Activated B cell treated with CpG ODN at 0.5 μM for 24 hours (primary cell): ENCODE data around the gene KCNQ1. TPM values are rescaled to one million over a fixed set of nuclear protein-coding genes. Genes with fewer than 3 reads are reported as not detected.

Source experiments
- ATAC-seq: fragments of 200-7000 bp; cut with Tn5 transposase; one replicate; pipeline ENCODE4 v1.10.0; 2021; ENCODE audit warnings: low read depth, mild to moderate bottlenecking, moderate library complexity
- CTCF ChIA-PET: fragments of 350-600 bp; sonication (Branson Sonifier 250); formaldehyde crosslinking; loops from one replicate; lab custom pipeline; 2021; ENCODE audit warnings: antibody characterized with exemption; lab: Charles Lee
- POLR2A ChIA-PET: fragments of 350-600 bp; sonication (Branson Sonifier 250); formaldehyde crosslinking; loops from one replicate; lab custom pipeline; 2021; ENCODE audit warnings: antibody characterized with exemption; lab: Charles Lee
- DNase-seq: peaks from one replicate; pipeline ENCODE4 v3.0.0; 2022
- H3K27ac Mint-ChIP-seq: one replicate; pipeline ENCODE4 v1.8.0; 2020; ENCODE audit warnings: mixed read lengths
- H3K27me3 Mint-ChIP-seq: one replicate; pipeline ENCODE4 v1.8.0; 2021; ENCODE audit warnings: mixed read lengths
- H3K36me3 Mint-ChIP-seq: one replicate; pipeline ENCODE4 v1.8.0; 2021; ENCODE audit warnings: low read depth, mixed read lengths
- H3K4me1 Mint-ChIP-seq: one replicate; pipeline ENCODE4 v1.8.0; 2021; ENCODE audit warnings: mixed read lengths
- H3K4me3 Mint-ChIP-seq: one replicate; pipeline ENCODE4 v1.8.0; 2020; ENCODE audit warnings: mild to moderate bottlenecking, mixed read lengths
- H3K9me3 Mint-ChIP-seq: one replicate; pipeline ENCODE4 v1.8.0; 2020; ENCODE audit warnings: mixed read lengths
- intact Hi-C: fragments of 100-400 bp; cut with micrococcal nuclease; formaldehyde crosslinking; loops from one replicate; pipeline ENCODE4 v1.15.1; 2024
- total RNA-seq: library from RNA; stranded (reverse); gene quantifications from 2 replicates; pipeline ENCODE4 v1.2.3, GENCODE V29; 2022
- TF ChIP-seq, protein P1 (sequence below): fragments of 200-600 bp; IDR thresholded peaks from one replicate; pipeline ENCODE4 v1.8.0; 2022; ENCODE audit warnings: antibody characterized with exemption, mild to moderate bottlenecking

KCNQ1 gene
- total RNA-seq, 1 donor from 2014 or later: 6.5 TPM

DNA sequence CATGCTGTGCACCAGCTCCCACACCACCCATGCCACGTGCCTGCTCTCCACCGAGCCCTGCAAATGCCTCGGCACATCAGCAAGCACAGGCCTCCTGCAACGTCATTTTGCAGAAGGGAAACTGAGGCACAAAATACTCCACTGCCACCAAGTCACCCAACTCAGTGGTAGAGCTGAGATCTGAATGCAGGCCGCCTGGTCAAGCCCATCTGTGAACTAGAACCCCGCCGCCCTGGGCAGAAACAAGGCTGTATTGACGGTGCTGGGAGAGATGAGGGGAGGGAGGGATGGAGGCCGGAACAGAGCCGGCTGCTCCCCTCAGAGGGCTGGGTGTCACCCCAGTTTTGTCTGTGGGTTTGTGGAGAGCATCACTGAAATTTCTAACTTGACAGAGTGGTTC is 359.4 kb downstream of the KCNQ1 start:
- ChIA-PET CTCF (no interaction called here), POLR2A (no interaction called here)
- no peaks in the 10 kb centered on the region for H3K4me1 Mint-ChIP-seq
- no peak overlapping the region for H3K27ac Mint-ChIP-seq
- peaks cover 8% of the 10 kb centered on the region for H3K36me3 Mint-ChIP-seq
- ATAC-seq: no peak
- no peak for DNase-seq
- H3K9me3 Mint-ChIP-seq: no peaks in the 10 kb centered on the region
- intact Hi-C loops: no loop called here
- no peak overlapping the region for H3K4me3 Mint-ChIP-seq
- TF ChIP-seq, protein P1, sequence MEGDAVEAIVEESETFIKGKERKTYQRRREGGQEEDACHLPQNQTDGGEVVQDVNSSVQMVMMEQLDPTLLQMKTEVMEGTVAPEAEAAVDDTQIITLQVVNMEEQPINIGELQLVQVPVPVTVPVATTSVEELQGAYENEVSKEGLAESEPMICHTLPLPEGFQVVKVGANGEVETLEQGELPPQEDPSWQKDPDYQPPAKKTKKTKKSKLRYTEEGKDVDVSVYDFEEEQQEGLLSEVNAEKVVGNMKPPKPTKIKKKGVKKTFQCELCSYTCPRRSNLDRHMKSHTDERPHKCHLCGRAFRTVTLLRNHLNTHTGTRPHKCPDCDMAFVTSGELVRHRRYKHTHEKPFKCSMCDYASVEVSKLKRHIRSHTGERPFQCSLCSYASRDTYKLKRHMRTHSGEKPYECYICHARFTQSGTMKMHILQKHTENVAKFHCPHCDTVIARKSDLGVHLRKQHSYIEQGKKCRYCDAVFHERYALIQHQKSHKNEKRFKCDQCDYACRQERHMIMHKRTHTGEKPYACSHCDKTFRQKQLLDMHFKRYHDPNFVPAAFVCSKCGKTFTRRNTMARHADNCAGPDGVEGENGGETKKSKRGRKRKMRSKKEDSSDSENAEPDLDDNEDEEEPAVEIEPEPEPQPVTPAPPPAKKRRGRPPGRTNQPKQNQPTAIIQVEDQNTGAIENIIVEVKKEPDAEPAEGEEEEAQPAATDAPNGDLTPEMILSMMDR: no peak
- H3K27me3 Mint-ChIP-seq: no peaks in the 10 kb centered on the region

DNA sequence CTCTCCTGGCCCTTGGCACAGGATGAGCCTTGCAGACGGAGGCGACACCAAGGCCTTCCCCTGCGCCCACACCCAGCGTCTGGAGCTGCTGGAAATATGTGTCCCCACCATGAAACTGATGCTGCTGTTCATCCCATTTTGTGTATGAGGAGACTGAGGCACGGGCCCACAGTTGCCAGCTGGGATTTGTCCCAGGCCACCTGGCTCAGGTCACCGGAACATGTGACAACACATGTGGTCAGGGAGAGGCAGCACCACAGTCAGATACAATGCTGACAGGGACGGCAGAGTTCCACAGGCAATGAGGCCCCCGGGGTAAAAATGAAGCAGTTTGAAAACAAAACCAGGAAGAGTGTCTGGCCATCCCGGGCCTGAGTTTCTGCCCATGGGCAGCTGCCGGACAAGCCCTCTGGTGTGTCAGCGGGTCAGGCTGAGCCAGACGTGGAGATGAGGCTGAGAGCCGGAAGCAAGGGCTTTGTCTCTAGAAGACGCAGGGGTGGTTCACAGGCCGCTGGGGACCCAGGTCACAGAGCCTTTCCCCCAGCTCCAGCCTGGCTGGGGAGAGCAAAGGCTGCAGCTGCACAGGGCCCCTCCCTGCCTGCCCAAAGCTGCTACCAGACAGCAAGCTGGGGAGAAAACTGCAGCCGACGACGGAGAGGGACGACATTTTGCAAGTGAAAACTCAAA is 360.0 kb downstream of the KCNQ1 start:
- Mint-ChIP-seq H3K27ac (no peak overlapping the region), H3K27me3 (no peaks in the 10 kb centered on the region), H3K4me3 (no peak overlapping the region), H3K36me3 (peaks cover 11% of the 10 kb centered on the region), H3K9me3 (no peaks in the 10 kb centered on the region), H3K4me1 (no peaks in the 10 kb centered on the region)
- TF ChIP-seq, protein P1: no peak
- peak; percentile 11 for DNase-seq
- intact Hi-C loops: no loop called here
- ATAC-seq: no peak
- ChIA-PET POLR2A (no interaction called here), CTCF (no interaction called here)

DNA sequence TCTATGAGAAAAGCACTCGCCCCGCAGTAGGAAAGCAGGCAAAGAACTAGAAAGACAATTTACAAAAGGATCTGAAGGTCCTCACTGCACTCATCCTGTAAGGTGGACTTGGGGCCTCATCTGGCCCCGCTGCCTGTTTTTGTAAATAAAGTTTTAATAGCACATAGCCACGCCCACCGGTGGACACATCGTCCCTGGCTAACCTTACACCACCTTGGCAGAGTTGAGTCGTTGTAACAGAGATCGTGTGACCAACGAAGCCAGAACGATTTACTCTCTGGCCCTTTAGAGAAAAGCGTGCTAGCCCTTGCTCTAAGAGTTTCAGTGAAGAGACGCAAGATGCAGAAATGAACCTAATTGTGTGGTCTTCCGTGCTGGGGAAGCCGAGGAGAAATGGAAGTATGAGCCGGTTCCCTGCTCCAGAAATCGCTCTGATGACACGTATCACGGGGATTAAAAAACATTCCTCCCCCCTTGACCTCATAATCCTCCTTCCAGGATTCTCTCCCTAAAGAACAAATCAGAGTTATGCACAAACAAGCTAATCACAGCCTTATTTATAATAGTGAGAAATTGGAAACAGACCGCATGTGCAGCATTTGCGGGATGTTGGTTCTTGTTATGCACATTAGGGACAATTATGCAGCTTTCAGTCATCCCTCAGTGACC is 360.7 kb downstream of the KCNQ1 start:
- Mint-ChIP-seq H3K4me1 (no peaks in the 10 kb centered on the region), H3K9me3 (no peaks in the 10 kb centered on the region), H3K27me3 (no peaks in the 10 kb centered on the region), H3K36me3 (peaks cover 16% of the 10 kb centered on the region), H3K4me3 (no peak overlapping the region), H3K27ac (no peak overlapping the region)
- TF ChIP-seq, protein P1: no peak
- ATAC-seq (no peak), DNase-seq (no peak)
- ChIA-PET CTCF (no interaction called here), POLR2A (no interaction called here)
- intact Hi-C loops: no loop called here

DNA sequence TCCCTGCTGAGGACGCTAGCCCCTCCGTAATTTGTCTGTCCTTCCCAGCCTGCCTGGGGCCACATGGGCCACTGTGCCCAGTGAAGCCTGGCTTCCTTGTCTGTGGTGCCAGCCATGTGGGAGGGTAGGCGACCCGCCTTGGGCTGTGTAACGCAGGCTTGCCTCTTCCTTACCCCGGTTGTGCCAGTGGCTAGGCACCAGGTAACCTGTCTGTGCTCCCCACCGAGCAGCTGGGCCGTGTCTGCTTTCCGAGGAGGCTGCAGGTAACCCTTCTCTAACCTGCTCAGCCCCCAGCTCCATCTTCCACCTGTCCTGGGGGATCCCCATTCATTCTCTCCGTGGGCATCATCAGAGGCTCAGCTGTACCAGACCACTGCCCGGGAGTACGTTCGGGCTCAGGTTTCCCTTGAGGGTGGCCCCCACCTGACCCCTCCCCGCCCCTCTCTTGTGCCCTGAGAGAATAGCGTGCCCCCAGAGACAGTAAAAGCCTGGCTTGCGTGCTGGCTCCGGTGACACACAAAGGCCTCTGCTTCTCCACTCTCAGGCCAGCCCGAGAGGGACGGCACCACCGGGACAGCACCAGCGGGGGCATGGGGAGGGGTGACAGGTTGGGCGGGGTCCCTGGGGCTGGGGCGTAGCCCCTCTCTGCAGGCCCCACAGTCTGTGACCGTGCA is 361.7 kb downstream of the KCNQ1 start:
- Mint-ChIP-seq H3K4me1 (no peaks in the 10 kb centered on the region), H3K27me3 (no peaks in the 10 kb centered on the region), H3K4me3 (no peak overlapping the region), H3K9me3 (no peaks in the 10 kb centered on the region), H3K36me3 (peaks cover 16% of the 10 kb centered on the region), H3K27ac (no peak overlapping the region)
- TF ChIP-seq, protein P1: no peak
- ChIA-PET POLR2A (no interaction called here), CTCF (no interaction called here)
- intact Hi-C loops: no loop called here
- DNase-seq (peak; percentile 7), ATAC-seq (no peak)

DNA sequence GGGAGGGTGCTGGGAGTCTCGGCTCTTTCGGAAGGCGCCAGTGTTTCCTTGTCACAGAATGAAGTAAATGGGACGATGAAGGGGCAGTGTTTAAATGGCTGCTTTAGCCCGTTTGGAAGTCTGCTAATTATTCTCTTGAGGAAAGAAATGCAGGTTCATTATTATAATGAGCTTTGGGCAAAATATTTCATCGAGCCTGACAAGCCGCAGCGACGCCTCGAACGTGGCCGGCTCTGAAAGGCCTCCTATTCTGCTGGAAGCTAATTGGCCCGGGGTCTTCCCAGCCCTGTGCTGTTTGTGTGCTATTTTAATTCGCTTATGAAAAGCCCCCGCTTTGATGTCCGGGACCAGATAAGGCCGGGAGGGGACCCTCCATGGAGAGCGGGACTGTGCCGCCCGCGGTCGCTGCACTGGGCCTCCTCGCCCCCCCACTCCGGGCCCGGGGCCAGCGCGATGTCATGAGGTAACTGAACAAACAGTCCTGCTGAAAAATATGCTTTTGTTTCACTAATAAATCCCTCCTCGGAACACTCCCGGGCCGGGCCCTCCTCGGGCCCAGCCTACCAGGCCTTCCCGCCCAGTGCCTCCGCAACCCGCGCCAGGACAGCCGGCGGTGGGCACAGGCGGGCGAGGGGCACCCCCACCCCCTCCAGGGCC is 362.3 kb downstream of the KCNQ1 start:
- Mint-ChIP-seq H3K4me3 (no peak overlapping the region), H3K27ac (no peak overlapping the region), H3K4me1 (peaks cover 2% of the 10 kb centered on the region), H3K36me3 (peaks cover 16% of the 10 kb centered on the region), H3K9me3 (no peaks in the 10 kb centered on the region), H3K27me3 (no peaks in the 10 kb centered on the region)
- TF ChIP-seq, protein P1: no peak
- CTCF ChIA-PET: no interaction called here
- POLR2A ChIA-PET: no interaction called here
- no peak for ATAC-seq
- intact Hi-C loops: no loop called here
- DNase-seq: peak; percentile 4
